HepG2 (cell line): ENCODE data around the gene SLC22A4. TPM values are rescaled to one million over a fixed set of nuclear protein-coding genes. Genes with fewer than 3 reads are reported as not detected.

Source experiments
- CREBL2 ChIP-seq: sonication (generic); formaldehyde crosslinking; IDR thresholded peaks from 2 replicates; pipeline ENCODE4 v1.8.1; 2023; ENCODE audit warnings: missing genetic modification reagents, mild to moderate bottlenecking, borderline replicate concordance
- GLI4 ChIP-seq: sonication (generic); formaldehyde crosslinking; IDR thresholded peaks from 2 replicates; pipeline ENCODE4 v1.5.1; 2020; ENCODE audit warnings: missing genetic modification reagents, mild to moderate bottlenecking, moderate library complexity, borderline replicate concordance
- HINFP ChIP-seq: sonication (generic); formaldehyde crosslinking; IDR thresholded peaks from 2 replicates; pipeline ENCODE4 v1.4.0; 2020; ENCODE audit warnings: low read depth, mild to moderate bottlenecking, missing genetic modification reagents
- HNF1B ChIP-seq: sonication (generic); formaldehyde crosslinking; IDR thresholded peaks from 2 replicates; pipeline ENCODE4 v1.5.1; 2020; ENCODE audit warnings: mild to moderate bottlenecking, moderate library complexity, missing genetic modification reagents
- HOXA9 ChIP-seq: sonication (generic); formaldehyde crosslinking; IDR thresholded peaks from 2 replicates; pipeline ENCODE4 v1.8.1; 2022; ENCODE audit warnings: missing genetic modification reagents, mild to moderate bottlenecking, moderate library complexity, borderline replicate concordance
- KAT8 ChIP-seq: IDR thresholded peaks from 2 replicates; pipeline ENCODE4 v1.6.1; 2016; ENCODE audit warnings: missing genetic modification reagents, missing compliant biosample characterization
- NR3C1 ChIP-seq: sonication (generic); formaldehyde crosslinking; IDR thresholded peaks from 2 replicates; pipeline ENCODE4 v1.4.0; 2020; ENCODE audit warnings: missing genetic modification reagents
- PITX1 ChIP-seq: sonication (generic); formaldehyde crosslinking; IDR thresholded peaks from 2 replicates; pipeline ENCODE4 v1.5.1; 2020; ENCODE audit warnings: mild to moderate bottlenecking, missing genetic modification reagents
- SRF ChIP-seq: IDR thresholded peaks from 2 replicates; pipeline ENCODE4 v1.6.1; 2011; ENCODE audit warnings: mild to moderate bottlenecking, low read depth, low read length, moderate library complexity
- THAP11 ChIP-seq: IDR thresholded peaks from 2 replicates; pipeline ENCODE4 v1.6.1; 2016; ENCODE audit warnings: missing biosample characterization, missing genetic modification reagents
- THAP7 ChIP-seq: sonication (generic); formaldehyde crosslinking; IDR thresholded peaks from 2 replicates; pipeline ENCODE4 v1.8.1; 2023; ENCODE audit warnings: mild to moderate bottlenecking, missing genetic modification reagents
- ZBTB25 ChIP-seq: IDR thresholded peaks from 2 replicates; pipeline ENCODE4 v1.6.1; 2018; ENCODE audit warnings: missing genetic modification reagents
- ZFP91 ChIP-seq: sonication (generic); formaldehyde crosslinking; IDR thresholded peaks from 2 replicates; pipeline ENCODE4 v1.9.0; 2022; ENCODE audit warnings: missing genetic modification reagents, mild to moderate bottlenecking, borderline replicate concordance
- ZNF232 ChIP-seq: sonication (generic); formaldehyde crosslinking; IDR thresholded peaks from 2 replicates; pipeline ENCODE4 v1.4.0; 2020; ENCODE audit warnings: missing genetic modification reagents, borderline replicate concordance
- ZNF337 ChIP-seq: sonication (generic); formaldehyde crosslinking; IDR thresholded peaks from 2 replicates; pipeline ENCODE4 v1.5.1; 2020; ENCODE audit warnings: missing genetic modification reagents, low read depth, mild to moderate bottlenecking, borderline replicate concordance
- ZNF598 ChIP-seq: sonication (generic); formaldehyde crosslinking; IDR thresholded peaks from 2 replicates; pipeline ENCODE4 v1.5.1; 2020; ENCODE audit warnings: mild to moderate bottlenecking, missing genetic modification reagents, borderline replicate concordance
- ZNF784 ChIP-seq: sonication (generic); formaldehyde crosslinking; IDR thresholded peaks from 2 replicates; pipeline ENCODE4 v1.5.1; 2020; ENCODE audit warnings: missing genetic modification reagents, mild to moderate bottlenecking, borderline replicate concordance
- polyA plus RNA-seq, 8 experiments: library from polyadenylated mRNA; depleted of rRNA in 3 of 8; stranded (reverse) in 7 of 8; unstranded in 1 of 8; fragments of >200 nt; fragmentation: Illumina TruSeq in 4 of 8; extraction: Trizol in 4 of 8; gene quantifications; 2 replicates each; pipeline versions ENCODE4 v1.2.1 to v1.2.3, GENCODE V29; 2011 to 2016; ENCODE audit warnings: low read depth in 4 of 8, missing spikeins in 1 of 8, mixed read lengths in 1 of 8; ENCODE audit not compliant: insufficient read depth in 1 of 8
- total RNA-seq, 5 experiments: library from RNA; depleted of rRNA; stranded (reverse); fragments of >200 nt; fragmentation: Illumina TruSeq; extraction: Trizol; gene quantifications; 2 replicates each; pipeline ENCODE4 v1.2.3, GENCODE V29; 2016; ENCODE audit warnings: low read depth in 1 of 5

Gene SLC22A4
- total and polyA plus RNA-seq, 2 of the 13 experiments (the other 11 are each of a cell fraction or from before 2014, with no cell fraction given), result 0.33 to 0.62 TPM

- TF ChIP-seq HNF1B (CRISPR knock-in tag), result no peak; the same call in none of the 2 replicates
- no peak for TF ChIP-seq ZNF232 (CRISPR knock-in tag)
- no peak; the same call in 1 of the 2 replicates for TF ChIP-seq ZBTB25 (CRISPR knock-in tag)
- TF ChIP-seq KAT8 (CRISPR knock-in tag), result no peak; the same call in 1 of the 2 replicates
- TF ChIP-seq SRF, result no peak
- 0 out of 2 replicates have a peak, but pooled peaks have one; percentile 87 for TF ChIP-seq CREBL2 (CRISPR knock-in tag)
- no peak; the same call in 1 of the 2 replicates for TF ChIP-seq THAP7
- TF ChIP-seq HINFP (CRISPR knock-in tag), result no peak
- peak; percentile 79; the same call in 1 of the 2 replicates for TF ChIP-seq ZFP91 (CRISPR knock-in tag)
- TF ChIP-seq NR3C1, result no peak
- TF ChIP-seq ZNF784 (CRISPR knock-in tag), result no peak
- TF ChIP-seq THAP11 (CRISPR knock-in tag), result peak; percentile 48
- peak; percentile 69; the same call in 1 of the 2 replicates for TF ChIP-seq GLI4
- no peak for TF ChIP-seq ZNF337 (CRISPR knock-in tag)
- TF ChIP-seq HOXA9 (CRISPR knock-in tag), result peak; percentile 74; the same call in 1 of the 2 replicates
- TF ChIP-seq ZNF598 (CRISPR knock-in tag), result peak; percentile 68; the same call in 1 of the 2 replicates
- TF ChIP-seq PITX1 (CRISPR knock-in tag), result peak; percentile 24; the same call in 1 of the 2 replicates
These were observed 865 bp upstream of the SLC22A4 start (continued) for GRCh38 chr5:132293066-132293991.
